HepG2 (cell line): Measurements from ENCODE around the gene GALNT9. TPM values are rescaled to one million over a fixed set of nuclear protein-coding genes. Genes with fewer than 3 reads are reported as not detected.

ENCODE experiments used
- ATAC-seq: fragments of 200-7000 bp; cut with Tn5 transposase; 3 replicates; pipeline ENCODE4 v1.9.1; 2020; ENCODE audit warnings: mild to moderate bottlenecking, moderate library complexity
- BruUV-seq: library from RNA; stranded (reverse); fragments of 400-500 nt; replicated peaks from 2 replicates; lab custom pipeline; 2021; lab: Mats Ljungman, UMichigan
- CTCF ChIA-PET: fragments of 300-600 bp; formaldehyde crosslinking; extraction: SDS; loops from one replicate; lab custom pipeline; 2021; ENCODE audit warnings: low total read pairs, inconsistent platforms, low intra/inter-chr PET ratio; lab: Yijun Ruan, JAX
- POLR2A ChIA-PET: fragments of 350-600 bp; sonication (Branson Sonifier 250); formaldehyde crosslinking; loops from one replicate; lab custom pipeline; 2020; ENCODE audit warnings: antibody characterized with exemption, inconsistent platforms; lab: Yijun Ruan, JAX
- DNase-seq: peaks from one replicate; pipeline ENCODE4 v3.0.0-alpha.2; 2015; ENCODE audit warnings: low spot score
- FAIRE-seq: peaks from 3 replicates; lab custom pipeline; 2011; peaks lifted over from hg19 to GRCh38; lab: Jason Lieb, UNC
- H2AFZ ChIP-seq: one replicate; pipeline ENCODE4 v1.6.1; 2011; ENCODE audit warnings: low read length, inconsistent platforms
- H3K27ac ChIP-seq: fragments of 300-600 bp; 3 replicates; pipeline ENCODE4 v1.8.0; 2011; ENCODE audit warnings: mixed run types, mild to moderate bottlenecking, mixed read lengths, low read length, inconsistent platforms; ENCODE audit not compliant: insufficient read depth; ENCODE audit errors: extremely low read length
- H3K27me3 ChIP-seq, 2 experiments: fragments of 200-600 bp in 1 of 2; 2 replicates in 1 of 2; 3 replicates in 1 of 2; pipeline versions ENCODE4 v1.6.0 to v1.8.0; 2011; ENCODE audit warnings: low read length in 2 of 2, mild to moderate bottlenecking in 2 of 2, moderate library complexity in 2 of 2, inconsistent platforms in 1 of 2; ENCODE audit not compliant: insufficient read depth in 2 of 2, control insufficient read depth in 1 of 2
- H3K36me3 ChIP-seq, 2 experiments: fragments of 200-600 bp in 1 of 2; replicated peaks in 1 of 2; 2 replicates in 1 of 2; 3 replicates in 1 of 2; pipeline versions ENCODE4 v1.5.1 to v1.8.0; 2011; ENCODE audit warnings: low read length in 2 of 2, inconsistent platforms in 1 of 2; ENCODE audit not compliant: insufficient read depth in 2 of 2, control insufficient read depth in 1 of 2
- H3K4me1 ChIP-seq: 2 replicates; pipeline ENCODE4 v1.5.1; 2012; ENCODE audit warnings: low read length, inconsistent platforms; ENCODE audit not compliant: insufficient read depth
- H3K4me2 ChIP-seq: 2 replicates; pipeline ENCODE4 v1.6.0; 2011; ENCODE audit warnings: low read depth, low read length, inconsistent platforms
- H3K4me3 ChIP-seq, 3 experiments: fragments of 200-600 bp in 1 of 3; sonication (generic), shearing (Covaris generic) in 1 of 3; replicated peaks in 1 of 3; 2 replicates each; pipeline ENCODE4 v1.5.1; 2011 to 2016; ENCODE audit warnings: low read length in 3 of 3, inconsistent platforms in 2 of 3, low read depth in 2 of 3, mild to moderate bottlenecking in 2 of 3, control low read depth in 1 of 3, mixed read lengths in 1 of 3; ENCODE audit not compliant: insufficient read depth in 1 of 3
- H3K79me2 ChIP-seq: one replicate; pipeline ENCODE4 v1.6.1; 2011; ENCODE audit warnings: low read length, inconsistent platforms; ENCODE audit not compliant: insufficient read depth
- H3K9ac ChIP-seq: 2 replicates; pipeline ENCODE4 v1.6.0; 2011; ENCODE audit warnings: mild to moderate bottlenecking, low read depth, low read length, inconsistent platforms; ENCODE audit not compliant: insufficient read depth
- H3K9me3 ChIP-seq: 2 replicates; pipeline ENCODE4 v1.5.1; 2012; ENCODE audit warnings: mild to moderate bottlenecking, low read length
- H4K20me1 ChIP-seq: 2 replicates; pipeline ENCODE4 v1.6.0; 2011; ENCODE audit warnings: inconsistent platforms, mild to moderate bottlenecking, low read length, moderate library complexity; ENCODE audit not compliant: insufficient read depth
- CC2D1A ChIP-seq: sonication (generic); formaldehyde crosslinking; IDR thresholded peaks from 2 replicates; pipeline ENCODE4 v1.8.1; 2023; ENCODE audit warnings: mild to moderate bottlenecking, missing genetic modification reagents
- E2F2 ChIP-seq: sonication (generic); formaldehyde crosslinking; IDR thresholded peaks from 2 replicates; pipeline ENCODE4 v1.4.0; 2020; ENCODE audit warnings: missing genetic modification reagents, borderline replicate concordance
- FUBP1 ChIP-seq: sonication (generic); formaldehyde crosslinking; IDR thresholded peaks from 2 replicates; pipeline ENCODE4 v1.5.1; 2020; ENCODE audit warnings: missing genetic modification reagents, mild to moderate bottlenecking, borderline replicate concordance
- KAT2B ChIP-seq: fragments of 150-350 bp; IDR thresholded peaks from 2 replicates; pipeline ENCODE4 v1.6.1; 2014; ENCODE audit warnings: low read depth, low read length, borderline replicate concordance
- KDM3A ChIP-seq: IDR thresholded peaks from 2 replicates; pipeline ENCODE4 v1.6.1; 2018; ENCODE audit warnings: low read depth, missing compliant biosample characterization
- NAIF1 ChIP-seq: sonication (generic); formaldehyde crosslinking; IDR thresholded peaks from 2 replicates; pipeline ENCODE4 v1.5.0; 2020; ENCODE audit warnings: mild to moderate bottlenecking, missing genetic modification reagents, borderline replicate concordance
- PITX1 ChIP-seq: sonication (generic); formaldehyde crosslinking; IDR thresholded peaks from 2 replicates; pipeline ENCODE4 v1.5.1; 2020; ENCODE audit warnings: mild to moderate bottlenecking, missing genetic modification reagents
- RBFOX2 ChIP-seq: fragments of 200-400 bp; formaldehyde crosslinking; IDR thresholded peaks from 2 replicates; pipeline ENCODE4 v1.6.1; 2017; ENCODE audit warnings: low read depth, mild to moderate bottlenecking, low read length
- SOX5 ChIP-seq: IDR thresholded peaks from 2 replicates; pipeline ENCODE4 v1.6.1; 2016; ENCODE audit warnings: borderline replicate concordance
- ZBTB1 ChIP-seq: sonication (generic); formaldehyde crosslinking; IDR thresholded peaks from 2 replicates; pipeline ENCODE4 v1.4.0; 2020; ENCODE audit warnings: missing genetic modification reagents, borderline replicate concordance
- ZHX1 ChIP-seq: sonication (generic); formaldehyde crosslinking; IDR thresholded peaks from 2 replicates; pipeline ENCODE4 v1.8.1; 2022; ENCODE audit warnings: low read depth, mild to moderate bottlenecking, missing genetic modification reagents
- ZNF280D ChIP-seq: sonication (generic); formaldehyde crosslinking; IDR thresholded peaks from 2 replicates; pipeline ENCODE4 v1.5.1; 2020; ENCODE audit warnings: mild to moderate bottlenecking, missing genetic modification reagents
- ZNF343 ChIP-seq: sonication (generic); formaldehyde crosslinking; IDR thresholded peaks from 2 replicates; pipeline ENCODE4 v1.4.0; 2020; ENCODE audit warnings: mild to moderate bottlenecking, missing genetic modification reagents
- WGBS: methylation state at CpG from one replicate; pipeline ENCODE4 v1.1.6; 2017; ENCODE audit warnings: low lambda C conversion rate; 5-methylcytosine and 5-hydroxymethylcytosine counted together
- in situ Hi-C: cut with HindIII; loops from 2 replicates; pipeline ENCODE4 v1.10.0; 2017; ENCODE audit warnings: low pct_unique_long_range_greater_than_20kb; ENCODE audit not compliant: extremely low pct_ligation_motif_present
- intact Hi-C: fragments of 100-400 bp; cut with micrococcal nuclease; formaldehyde crosslinking; loops from one replicate; pipeline ENCODE4 v1.10.0; 2022; ENCODE audit not compliant: unreplicated experiment
- polyA plus RNA-seq, 8 experiments: library from polyadenylated mRNA; depleted of rRNA in 3 of 8; stranded (reverse) in 7 of 8; unstranded in 1 of 8; fragments of >200 nt; fragmentation: Illumina TruSeq in 4 of 8; extraction: Trizol in 4 of 8; gene quantifications; 2 replicates each; pipeline versions ENCODE4 v1.2.1 to v1.2.3, GENCODE V29; 2011 to 2016; ENCODE audit warnings: low read depth in 4 of 8, missing spikeins in 1 of 8, mixed read lengths in 1 of 8; ENCODE audit not compliant: insufficient read depth in 1 of 8
- total RNA-seq, 5 experiments: library from RNA; depleted of rRNA; stranded (reverse); fragments of >200 nt; fragmentation: Illumina TruSeq; extraction: Trizol; gene quantifications; 2 replicates each; pipeline ENCODE4 v1.2.3, GENCODE V29; 2016; ENCODE audit warnings: low read depth in 1 of 5

Gene GALNT9
- total and polyA plus RNA-seq, 2 of the 13 experiments (the other 11 are each of a cell fraction or from before 2014, with no cell fraction given), result 0.04 TPM; not detected in 1

GRCh38 chr12:132217371-132217770, 112.0 kb downstream of the GALNT9 start (continued):
- TF ChIP-seq KAT2B (no peak), FUBP1 (no peak), ZNF343 (CRISPR knock-in tag) (no peak), KDM3A (CRISPR knock-in tag) (no peak)

GRCh38 chr12:132216354-132216987, 112.9 kb downstream of the GALNT9 start:
- WGBS, result 20% methylated on average over 5 of the region's 21 CpGs
- H3K79me2 ChIP-seq, result no peaks in the 10 kb centered on the region
- H3K9ac ChIP-seq, result no peak overlapping the region
- no peaks in the 10 kb centered on the region for H3K9me3 ChIP-seq
- no peak overlapping the region for H3K27ac ChIP-seq
- no peak overlapping the region for H3K4me2 ChIP-seq
- DNase-seq (no peak), ATAC-seq (no peak), FAIRE-seq (no peak)
- no peaks in the 10 kb centered on the region for H3K4me1 ChIP-seq
- H3K27me3 ChIP-seq, result peaks cover 11 to 56% of the 10 kb centered on the region in 2 experiments
- ChIA-PET CTCF (no interaction called here), POLR2A (no interaction called here)
- no peaks in the 10 kb centered on the region for H3K36me3 ChIP-seq
- BruUV-seq, result no TSS peak
- H3K4me3 ChIP-seq, result no peak overlapping the region
- H4K20me1 ChIP-seq, result no peaks in the 10 kb centered on the region
- in situ Hi-C loops, result no loop called here
- intact Hi-C loops, result no loop called here
- no peak overlapping the region for H2AFZ ChIP-seq
- no peak for TF ChIP-seq RBFOX2
- TF ChIP-seq ZBTB1 (CRISPR knock-in tag), result no peak
- TF ChIP-seq ZNF280D (CRISPR knock-in tag), result no peak
- TF ChIP-seq ZHX1 (CRISPR knock-in tag), result no peak
- TF ChIP-seq PITX1 (CRISPR knock-in tag), result no peak
- TF ChIP-seq E2F2, result no peak
- no peak for TF ChIP-seq CC2D1A (CRISPR knock-in tag)
- TF ChIP-seq SOX5, result no peak
- TF ChIP-seq NAIF1 (CRISPR knock-in tag), result no peak
